ENCODE measurements around the gene ARAP3.

The ARAP3 gene

DNA sequence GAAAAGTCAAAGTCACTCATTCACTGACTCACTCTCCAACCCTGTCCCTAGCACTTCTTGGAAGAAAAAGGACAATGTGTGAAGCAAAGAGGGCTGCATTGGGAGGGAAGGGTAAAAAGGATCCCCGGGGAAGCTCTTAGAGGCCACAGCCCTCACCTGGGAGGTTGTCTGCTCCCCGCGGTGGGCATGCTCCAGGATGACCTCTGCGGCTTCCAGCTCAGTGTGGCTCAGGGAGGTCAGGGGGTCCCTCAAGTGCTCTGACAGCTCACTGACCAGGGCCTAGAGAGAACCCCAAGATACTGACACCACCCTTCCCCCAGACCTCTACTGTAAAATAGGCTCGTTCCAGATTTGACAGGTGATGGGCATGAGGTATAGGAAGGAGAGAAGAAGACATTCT, 34.8 kb downstream of the ARAP3 start:
- TF ChIP-seq CTCF (IDR thresholded peaks at IDR 0.05; ENCODE audit: low read depth, low read length): no peak
- no peak for TF ChIP-seq EZH2phosphoT487 (IDR thresholded peaks at IDR 0.05; ENCODE audit: low read depth)
- Histone ChIP-seq H3K4me2 (ENCODE audit: low read length) (no peak overlapping the region), H2AFZ (ENCODE audit: low read depth, low read length) (no peak overlapping the region), H3K9ac (ENCODE audit: low read length) (no peak overlapping the region), H3K4me1 (ENCODE audit: low read length) (peaks cover 4% of the 10 kb centered on the region), H3K27ac (ENCODE audit: low read length) (no peak overlapping the region), H3K4me3 (ENCODE audit: low read length) (no peak overlapping the region), H4K20me1 (ENCODE audit: insufficient read depth, low read length) (no peaks in the 10 kb centered on the region), H3K9me3 (ENCODE audit: insufficient read depth, low read length) (no peaks in the 10 kb centered on the region), H3K79me2 (ENCODE audit: low read length) (no peaks in the 10 kb centered on the region), H3K36me3 (replicated peaks; ENCODE audit: low read depth, low read length) (no peaks in the 10 kb centered on the region), H3K27me3 (ENCODE audit: low read depth, low read length) (no peaks in the 10 kb centered on the region)

DNA sequence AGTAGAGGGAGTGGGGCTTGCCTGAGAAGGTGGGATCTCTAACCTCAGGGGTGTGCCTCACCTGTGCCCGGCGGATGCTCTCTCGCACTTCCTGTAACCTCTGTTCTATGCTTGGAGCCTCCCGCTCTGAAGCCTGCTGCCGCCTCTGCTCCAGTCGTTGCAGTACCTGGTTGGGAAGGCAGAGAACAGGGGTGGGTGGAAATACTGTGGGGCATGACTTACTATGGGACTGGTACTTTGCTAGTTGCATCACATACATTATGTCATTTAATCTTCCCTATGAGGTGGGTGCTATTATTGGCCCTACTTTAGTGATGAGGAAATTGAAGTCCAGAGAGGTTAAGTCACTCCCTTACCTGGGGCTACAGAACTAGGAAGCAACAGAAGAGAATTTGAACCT, 36.0 kb downstream of the ARAP3 start:
- no peaks in the 10 kb centered on the region for H4K20me1 ChIP-seq (ENCODE audit: insufficient read depth, low read length)

GRCh38 chr5:141641634-141642267, 40.3 kb downstream of the ARAP3 start:
- Histone ChIP-seq H3K4me1 (ENCODE audit: low read length) (peaks cover 16% of the 10 kb centered on the region), H3K36me3 (replicated peaks; ENCODE audit: low read depth, low read length) (peaks cover 6% of the 10 kb centered on the region), H3K27me3 (ENCODE audit: low read depth, low read length) (no peaks in the 10 kb centered on the region), H2AFZ (ENCODE audit: low read depth, low read length) (no peak overlapping the region), H3K9ac (ENCODE audit: low read length) (no peak overlapping the region), H3K79me2 (ENCODE audit: low read length) (peaks cover 16% of the 10 kb centered on the region), H3K9me3 (ENCODE audit: insufficient read depth, low read length) (no peaks in the 10 kb centered on the region), H3K27ac (ENCODE audit: low read length) (no peak overlapping the region), H4K20me1 (ENCODE audit: insufficient read depth, low read length) (no peaks in the 10 kb centered on the region), H3K4me2 (ENCODE audit: low read length) (no peak overlapping the region), H3K4me3 (ENCODE audit: low read length) (no peak overlapping the region)
- TF ChIP-seq CTCF (IDR thresholded peaks at IDR 0.05; ENCODE audit: low read depth, low read length): no peak
- no peak for TF ChIP-seq EZH2phosphoT487 (IDR thresholded peaks at IDR 0.05; ENCODE audit: low read depth)

More for the DNA sequence above, 36.0 kb downstream of the ARAP3 start:
- Histone ChIP-seq H3K4me2 (ENCODE audit: low read length) (no peak overlapping the region), H3K36me3 (replicated peaks; ENCODE audit: low read depth, low read length) (no peaks in the 10 kb centered on the region), H3K9ac (ENCODE audit: low read length) (no peak overlapping the region), H3K27ac (ENCODE audit: low read length) (no peak overlapping the region), H3K79me2 (ENCODE audit: low read length) (no peaks in the 10 kb centered on the region), H3K4me1 (ENCODE audit: low read length) (peaks cover 9% of the 10 kb centered on the region), H2AFZ (ENCODE audit: low read depth, low read length) (no peak overlapping the region), H3K9me3 (ENCODE audit: insufficient read depth, low read length) (no peaks in the 10 kb centered on the region), H3K27me3 (ENCODE audit: low read depth, low read length) (no peaks in the 10 kb centered on the region), H3K4me3 (ENCODE audit: low read length) (no peak overlapping the region)
- TF ChIP-seq EZH2phosphoT487 (IDR thresholded peaks at IDR 0.05; ENCODE audit: low read depth): no peak
- TF ChIP-seq CTCF (IDR thresholded peaks at IDR 0.05; ENCODE audit: low read depth, low read length): no peak

- Histone ChIP-seq H3K27ac (ENCODE audit: low read length) (no peak overlapping the region), H2AFZ (ENCODE audit: low read depth, low read length) (no peak overlapping the region), H3K27me3 (ENCODE audit: low read depth, low read length) (no peaks in the 10 kb centered on the region), H4K20me1 (ENCODE audit: insufficient read depth, low read length) (peaks cover 5% of the 10 kb centered on the region), H3K4me2 (ENCODE audit: low read length) (no peak overlapping the region), H3K4me3 (ENCODE audit: low read length) (no peak overlapping the region), H3K79me2 (ENCODE audit: low read length) (peaks cover 27% of the 10 kb centered on the region), H3K4me1 (ENCODE audit: low read length) (peaks cover 18% of the 10 kb centered on the region), H3K9me3 (ENCODE audit: insufficient read depth, low read length) (no peaks in the 10 kb centered on the region), H3K9ac (ENCODE audit: low read length) (no peak overlapping the region), H3K36me3 (replicated peaks; ENCODE audit: low read depth, low read length) (peaks cover 6% of the 10 kb centered on the region)
- no peak for TF ChIP-seq CTCF (IDR thresholded peaks at IDR 0.05; ENCODE audit: low read depth, low read length)
- TF ChIP-seq EZH2phosphoT487 (IDR thresholded peaks at IDR 0.05; ENCODE audit: low read depth): no peak
Measured at GRCh38 chr5:141640698-141641097, 41.3 kb downstream of the ARAP3 start.
